Endothelial cell (in vitro differentiated cells): ENCODE measurements around the gene HOXC4. TPM values are rescaled to one million over a fixed set of nuclear protein-coding genes. Genes with fewer than 3 reads are reported as not detected.
A peak's percentile ranks its signal among the peaks of the same experiment; 100 is the strongest.
"Not testable (repeated sequence)": the region's sequence is repeated elsewhere in the genome, so short reads cannot be mapped to it uniquely, and the experiment has no call there.

Experiments
- DNase-seq: peaks from one replicate; pipeline ENCODE4 v3.0.0; 2021; ENCODE audit warnings: low spot score
- H3K27ac Mint-ChIP-seq: one replicate; pipeline ENCODE4 v1.8.0; 2021; ENCODE audit warnings: mixed read lengths, inconsistent platforms; ENCODE audit not compliant: unreplicated experiment
- H3K27me3 Mint-ChIP-seq: one replicate; pipeline ENCODE4 v1.8.0; 2021; ENCODE audit warnings: mild to moderate bottlenecking, moderate library complexity, mixed read lengths, inconsistent platforms; ENCODE audit not compliant: unreplicated experiment
- H3K36me3 Mint-ChIP-seq: one replicate; pipeline ENCODE4 v1.8.0; 2021; ENCODE audit warnings: mild to moderate bottlenecking, low read depth, mixed read lengths, inconsistent platforms; ENCODE audit not compliant: unreplicated experiment
- H3K4me1 Mint-ChIP-seq: one replicate; pipeline ENCODE4 v1.8.0; 2021; ENCODE audit warnings: mild to moderate bottlenecking, mixed read lengths, inconsistent platforms; ENCODE audit not compliant: unreplicated experiment
- H3K4me3 Mint-ChIP-seq: one replicate; pipeline ENCODE4 v1.8.0; 2021; ENCODE audit warnings: mild to moderate bottlenecking, mixed read lengths, inconsistent platforms; ENCODE audit not compliant: unreplicated experiment
- H3K9me3 Mint-ChIP-seq: one replicate; pipeline ENCODE4 v1.8.0; 2021; ENCODE audit warnings: mixed read lengths, inconsistent platforms; ENCODE audit not compliant: unreplicated experiment
- CTCF ChIP-seq: fragments of 200-600 bp; sonication (generic); IDR thresholded peaks from one replicate; pipeline ENCODE4 v1.5.0; 2021; ENCODE audit warnings: antibody characterized with exemption; ENCODE audit not compliant: unreplicated experiment
- total RNA-seq: library from RNA; stranded (reverse); fragmentation: NEBNext Ultra II Directional; extraction: Animal tissue kit (Norgen Biotek cat#: 25700); gene quantifications from one replicate; pipeline ENCODE4 v1.2.1, GENCODE V29; 2021; ENCODE audit not compliant: unreplicated experiment

Gene HOXC4
- total RNA-seq, 1 donor from 2014 or later, result not detected

GRCh38 chr12:54039417-54040147 lies 14.1 kb upstream of the HOXC4 start:
- Mint-ChIP-seq H3K9me3 (no peaks in the 10 kb centered on the region), H3K27ac (no peak overlapping the region), H3K27me3 (peaks cover 65% of the 10 kb centered on the region), H3K36me3 (peaks cover 11% of the 10 kb centered on the region), H3K4me3 (no peak overlapping the region), H3K4me1 (peaks cover 14% of the 10 kb centered on the region)
- no peak for TF ChIP-seq CTCF
- DNase-seq, result no peak

GRCh38 chr12:54040148-54040494 lies 13.5 kb upstream of the HOXC4 start:
- no peak for DNase-seq
- Mint-ChIP-seq H3K27ac (no peak overlapping the region), H3K9me3 (no peaks in the 10 kb centered on the region), H3K4me1 (peaks cover 14% of the 10 kb centered on the region), H3K27me3 (peaks cover 66% of the 10 kb centered on the region), H3K36me3 (peaks cover 9% of the 10 kb centered on the region), H3K4me3 (no peak overlapping the region)
- no peak for TF ChIP-seq CTCF

GRCh38 chr12:54040648-54041047 lies 13.0 kb upstream of the HOXC4 start:
- H3K4me3 Mint-ChIP-seq, result peak overlapping the region; percentile 2
- peaks cover 7% of the 10 kb centered on the region for H3K36me3 Mint-ChIP-seq
- H3K27me3 Mint-ChIP-seq, result peaks cover 64% of the 10 kb centered on the region
- peaks cover 12% of the 10 kb centered on the region for H3K4me1 Mint-ChIP-seq
- DNase-seq, result no peak
- H3K9me3 Mint-ChIP-seq, result no peaks in the 10 kb centered on the region
- H3K27ac Mint-ChIP-seq, result no peak overlapping the region
- no peak for TF ChIP-seq CTCF

- H3K4me3 Mint-ChIP-seq, result no peak overlapping the region
- H3K4me1 Mint-ChIP-seq, result peaks cover 8% of the 10 kb centered on the region
- peaks cover 63% of the 10 kb centered on the region for H3K27me3 Mint-ChIP-seq
- DNase-seq, result no peak
- no peak overlapping the region for H3K27ac Mint-ChIP-seq
- no peaks in the 10 kb centered on the region for H3K9me3 Mint-ChIP-seq
- TF ChIP-seq CTCF, result no peak
- H3K36me3 Mint-ChIP-seq, result peaks cover 7% of the 10 kb centered on the region
Measured at GRCh38 chr12:54041097-54041690, 12.4 kb upstream of the HOXC4 start.

- not testable (repeated sequence) for DNase-seq, H3K4me3 Mint-ChIP-seq, H3K9me3 Mint-ChIP-seq, H3K4me1 Mint-ChIP-seq, H3K36me3 Mint-ChIP-seq, H3K27ac Mint-ChIP-seq
- peaks cover 60% of the 10 kb centered on the region for H3K27me3 Mint-ChIP-seq
Measured at GRCh38 chr12:54042033-54042432, 11.6 kb upstream of the HOXC4 start.
